NOMO-1 treated with DMSO at 0.1 percent for 48 hours (cell line): ENCODE measurements around the gene CPSF4.
"Not testable (repeated sequence)": the region's sequence is repeated elsewhere in the genome, so short reads cannot be mapped to it uniquely, and the experiment has no call there.

Experiments used
- DNase-seq: peaks from one replicate; lab custom pipeline; 2025; ENCODE audit not compliant: unreplicated experiment; lab: John Stamatoyannopoulos, UW

CPSF4 gene

DNA sequence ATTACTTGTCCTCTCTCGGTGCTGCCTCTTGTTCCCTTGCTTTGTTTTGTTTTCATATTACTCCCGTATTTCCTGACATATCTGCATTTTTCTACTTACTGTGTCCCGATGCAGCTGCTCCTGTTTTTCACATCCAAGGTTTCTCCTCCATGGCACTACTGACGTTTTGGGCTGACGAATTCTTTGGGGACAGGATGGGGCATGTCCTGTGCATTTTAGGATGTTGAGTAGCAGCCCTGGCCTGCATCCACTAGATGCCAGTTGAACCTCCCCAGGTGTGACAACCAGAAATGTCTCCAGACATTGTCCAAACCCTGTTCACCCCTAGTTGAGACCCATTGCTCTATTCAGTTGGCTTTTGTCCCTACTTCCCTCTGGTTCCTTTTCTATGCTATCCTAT lies 46.4 kb downstream of the CPSF4 start:
- DNase-seq, result no peak

DNA sequence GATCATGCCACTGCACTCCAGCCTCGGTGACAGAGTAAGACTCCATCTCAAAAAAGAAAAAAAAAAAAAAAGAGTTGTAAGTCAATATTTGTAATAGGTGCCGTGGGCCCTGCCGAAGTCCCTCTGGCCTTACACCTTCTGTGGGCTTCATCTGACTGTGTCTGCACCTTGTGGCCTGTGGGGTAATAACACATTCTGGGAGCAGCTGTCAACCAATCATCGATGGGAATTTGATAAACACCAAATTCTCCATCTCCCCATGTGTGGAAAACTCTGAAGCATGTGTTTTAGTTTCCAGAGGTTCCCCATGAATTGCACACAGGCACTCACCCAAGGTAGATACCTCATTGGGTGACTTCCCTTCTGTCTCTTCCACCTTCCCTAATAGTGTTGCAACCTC lies 50.5 kb downstream of the CPSF4 start:
- DNase-seq, result no peak

DNA sequence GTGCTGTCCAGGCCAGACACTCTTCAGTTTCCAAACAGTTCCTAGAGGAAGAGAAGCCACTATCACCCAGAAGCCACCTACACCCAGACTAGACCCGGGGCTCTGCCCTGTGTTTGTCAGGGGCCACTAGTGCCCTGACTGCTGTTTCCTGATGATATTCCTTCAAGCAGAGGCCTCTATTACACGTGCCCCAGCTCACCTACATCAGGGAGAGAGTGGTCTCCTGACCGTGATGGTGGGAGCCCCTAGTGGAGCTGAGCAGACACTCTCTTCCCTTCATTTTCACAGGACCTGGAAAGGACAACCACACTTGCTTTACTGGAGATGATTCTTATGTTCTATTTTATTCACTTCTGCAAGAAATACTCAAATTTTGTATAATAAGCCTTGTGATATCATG lies 52.1 kb downstream of the CPSF4 start:
- DNase-seq, result no peak

DNA sequence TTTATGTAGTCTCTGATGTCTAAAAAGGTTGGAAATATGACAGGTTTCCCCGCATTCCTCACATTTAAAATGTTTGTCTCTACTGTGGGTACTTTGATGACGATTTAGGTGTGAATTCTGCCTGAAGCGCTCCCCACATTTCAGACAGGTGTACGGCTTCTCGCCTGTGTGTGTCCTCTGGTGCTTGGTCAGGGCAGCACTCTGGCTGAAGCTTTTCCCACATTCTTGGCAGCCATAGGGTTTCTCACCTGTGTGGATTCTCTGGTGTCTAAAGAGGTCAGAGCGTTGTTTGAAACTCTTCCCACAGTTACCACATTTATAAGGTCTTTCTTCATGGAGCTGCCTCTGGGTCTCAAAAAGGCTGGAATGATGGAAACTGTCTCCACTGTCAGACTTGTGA lies 55.1 kb downstream of the CPSF4 start:
- DNase-seq, result no peak

DNA sequence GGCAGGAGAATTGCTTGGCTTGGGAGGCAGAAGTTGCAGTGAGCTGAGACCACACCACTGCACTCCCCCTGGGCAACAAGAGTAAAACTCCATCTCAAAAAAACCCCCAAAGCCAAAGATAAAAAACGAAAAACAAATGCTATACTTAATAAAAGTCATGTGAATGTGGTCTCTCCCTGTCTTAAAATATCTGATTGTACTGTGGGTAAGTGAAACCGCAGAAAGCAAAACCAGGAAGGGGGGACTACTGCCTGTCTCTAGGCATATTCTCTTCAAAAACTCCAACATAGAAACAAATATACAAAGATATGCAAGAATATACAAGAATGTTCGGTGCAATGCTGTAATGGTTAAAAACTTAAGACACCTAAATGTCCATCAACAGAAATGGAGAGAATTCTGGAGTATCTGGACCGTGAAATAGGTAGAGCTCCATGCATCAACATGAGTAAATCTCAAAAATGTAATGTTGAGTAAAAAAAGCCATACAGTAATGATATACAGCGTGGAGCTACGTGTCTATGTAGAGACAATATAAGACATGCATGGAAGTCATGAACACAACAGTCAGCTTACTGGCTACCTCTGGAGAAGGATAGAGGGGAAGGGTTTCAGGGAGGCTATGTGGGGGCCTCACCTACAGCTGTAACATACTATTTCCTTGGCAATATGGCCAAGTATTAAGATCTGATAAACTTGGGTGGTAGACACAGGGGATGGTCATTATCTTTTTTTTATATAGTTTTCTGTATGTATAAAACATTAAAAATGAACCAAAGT lies 59.2 kb downstream of the CPSF4 start:
- DNase-seq, result no peak

DNA sequence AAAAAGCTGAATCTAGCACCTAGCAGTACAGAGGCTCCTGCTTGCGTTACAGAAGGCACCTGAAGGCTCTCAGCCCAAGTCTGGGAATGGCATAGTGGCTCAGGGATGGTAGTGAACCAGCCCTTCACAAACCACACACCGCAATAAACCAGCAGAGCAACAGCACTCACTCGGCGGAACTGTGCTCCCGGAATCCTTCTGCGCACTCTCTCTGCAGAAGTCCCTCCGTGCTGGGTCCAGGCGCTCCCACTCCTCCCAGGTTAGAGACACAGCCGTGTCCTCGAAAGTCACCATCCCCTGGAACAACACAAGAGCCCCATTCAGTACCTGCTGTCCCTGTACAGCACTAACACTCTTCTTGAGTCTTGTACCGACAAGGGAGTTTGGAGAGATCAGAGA lies 59.8 kb downstream of the CPSF4 start:
- no peak for DNase-seq

DNA sequence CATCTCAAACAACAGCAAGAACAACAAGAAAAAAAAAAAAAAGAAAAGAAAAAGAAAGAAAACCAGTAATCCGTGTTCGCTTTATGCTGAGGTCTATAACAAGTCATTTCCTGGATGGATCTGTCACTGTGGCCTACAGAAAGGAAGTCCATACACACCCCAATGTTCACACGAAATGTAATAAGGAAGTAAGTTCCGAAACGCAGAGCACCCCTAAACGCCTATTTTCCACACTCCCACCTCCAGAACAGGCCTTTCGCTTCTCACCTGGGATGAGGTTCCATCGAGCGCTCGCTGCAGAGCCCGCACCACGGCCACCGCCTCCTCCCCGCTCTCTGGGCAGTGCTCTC lies 60.6 kb downstream of the CPSF4 start:
- peak; percentile 52 for DNase-seq

DNA sequence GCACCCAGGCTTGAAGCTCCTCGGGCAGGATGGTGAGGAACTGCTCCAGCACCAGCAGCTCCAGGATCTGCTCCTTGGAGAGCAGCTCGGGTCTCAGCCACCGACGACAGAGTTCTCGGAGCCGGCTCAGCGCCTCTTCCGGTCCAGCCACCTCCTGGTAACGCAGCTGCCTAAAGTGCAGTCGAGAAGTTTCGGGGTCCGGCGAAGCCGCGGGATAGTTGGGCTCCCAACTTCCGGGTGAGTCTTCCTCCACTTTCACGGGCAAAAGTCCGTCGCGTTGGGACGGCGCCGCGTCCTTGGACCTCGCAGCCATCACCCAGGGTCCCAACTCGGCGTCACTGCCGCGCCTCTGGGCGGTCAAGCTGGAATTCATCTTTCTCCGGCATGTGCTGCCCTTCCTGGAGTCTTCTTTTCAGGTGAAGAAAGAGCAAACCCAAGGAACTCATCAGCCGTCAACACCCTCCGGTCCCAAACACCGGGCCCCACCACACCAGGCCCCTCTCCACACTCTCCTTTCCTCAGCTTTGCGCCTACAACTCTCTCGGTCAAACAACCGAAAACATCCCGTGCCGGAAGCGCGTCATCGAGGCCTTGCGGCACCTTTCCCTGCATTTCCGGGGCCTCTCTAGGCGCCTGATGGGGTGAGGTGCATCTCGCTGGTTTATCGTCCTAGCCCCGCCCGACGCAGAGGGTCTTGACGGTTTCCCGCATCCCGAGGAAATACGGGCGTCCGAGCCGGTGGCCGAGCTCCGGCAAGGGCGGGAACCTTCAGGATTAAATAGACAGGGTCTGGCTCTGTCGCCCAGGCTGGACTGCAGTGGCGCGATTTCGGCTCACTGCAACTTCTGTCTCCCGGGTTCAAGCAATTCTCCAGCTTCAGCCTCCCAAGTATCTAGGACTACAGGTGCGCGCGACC lies 61.2 kb downstream of the CPSF4 start, which contains the start of gene ZNF394:
ZNF394 (minus strand) TSS at position 561 of the 916 bp plus-strand sequence; CDS start at position 373, 188 bp downstream.
- peak; percentile 91 for DNase-seq

DNA sequence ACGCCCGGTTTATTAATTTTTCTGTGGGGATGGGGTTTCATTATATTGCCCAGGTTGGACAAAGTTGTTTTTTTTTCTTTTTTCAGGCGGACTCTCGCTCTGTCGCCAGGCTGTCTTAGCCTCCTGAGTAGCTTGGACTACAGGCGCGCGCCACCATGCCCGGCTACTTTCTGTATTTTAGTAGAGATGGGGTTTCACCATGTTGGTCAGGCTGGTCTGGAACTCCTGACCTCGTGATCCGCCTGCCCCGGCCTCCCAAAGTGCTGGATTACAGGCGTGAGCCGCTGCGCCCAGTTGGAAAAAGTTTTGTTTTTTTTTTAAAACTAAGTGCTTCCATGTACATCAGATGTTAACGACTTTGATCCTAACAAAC lies 61.9 kb downstream of the CPSF4 start:
- DNase-seq, result no peak

DNA sequence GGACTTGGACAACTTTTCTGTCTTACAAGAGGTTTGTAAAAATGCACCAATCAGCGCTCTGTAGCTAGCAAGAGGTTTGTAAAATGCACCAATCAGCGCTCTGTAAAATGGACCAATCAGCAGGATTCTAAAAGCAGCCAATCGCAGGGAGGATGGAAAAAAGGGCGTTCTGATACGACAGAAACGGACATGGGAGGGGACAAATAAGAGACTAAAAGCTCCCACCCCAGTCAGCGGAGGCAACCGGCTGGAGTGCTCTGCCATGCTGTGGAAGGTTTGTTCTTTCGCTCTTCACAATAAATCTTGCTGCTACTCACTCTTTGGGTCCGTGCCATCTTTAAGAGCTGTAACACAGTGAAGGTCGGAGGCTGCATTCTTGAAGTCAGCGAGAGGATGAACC lies 62.5 kb downstream of the CPSF4 start:
- DNase-seq, result not testable (repeated sequence)

DNA sequence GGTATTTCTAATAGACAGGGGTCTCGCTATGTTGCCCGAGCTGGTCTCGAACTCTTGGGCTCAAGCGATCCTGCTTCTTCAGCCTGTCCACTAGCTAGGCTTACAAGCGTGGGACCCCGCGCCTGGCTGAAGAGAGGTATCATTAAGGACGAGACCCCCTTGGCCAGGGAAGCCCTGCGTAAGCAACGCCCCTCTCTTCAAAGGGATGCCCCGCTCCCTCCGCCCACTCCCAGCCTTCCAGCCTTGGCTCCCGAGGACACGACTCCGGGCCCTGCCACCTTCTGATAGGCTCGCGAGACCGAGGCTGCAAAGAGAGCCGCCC lies 65.5 kb downstream of the CPSF4 start:
- no peak for DNase-seq

DNA sequence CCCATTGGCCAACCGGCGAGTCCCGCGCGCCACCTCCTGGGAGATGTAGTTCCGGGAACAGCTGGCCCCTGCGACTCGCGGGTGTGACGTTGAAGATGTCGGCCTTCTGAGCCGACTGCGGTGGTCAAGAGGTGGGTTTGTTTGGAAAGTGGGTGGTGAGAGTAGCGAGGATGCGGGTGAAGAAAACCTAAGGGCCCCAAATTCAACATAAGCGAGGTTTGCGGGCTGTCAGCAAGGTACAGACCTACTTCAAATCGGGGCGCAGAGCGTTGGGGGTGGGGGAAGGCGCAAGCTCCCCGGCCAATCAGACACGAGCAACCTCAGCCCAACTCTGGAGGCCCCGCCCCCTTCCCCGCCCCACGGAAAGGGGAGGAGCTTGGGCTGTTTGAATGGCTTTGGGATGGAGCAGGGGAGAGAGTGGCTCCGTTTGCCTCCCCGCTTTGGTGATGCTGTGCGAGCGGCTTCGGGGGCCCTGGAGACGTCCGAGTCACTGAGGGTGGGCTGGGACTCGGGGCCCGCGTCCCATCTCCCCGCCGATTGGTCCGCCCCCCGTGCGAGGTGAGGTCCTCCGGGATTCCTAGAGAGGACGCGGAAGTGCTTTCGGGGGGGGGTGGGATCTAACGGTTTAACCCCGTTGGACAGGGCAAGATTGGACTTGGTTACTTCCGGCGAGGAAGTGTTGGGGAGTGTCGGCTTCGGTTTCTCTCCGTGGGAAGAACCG lies 66.0 kb downstream of the CPSF4 start, which contains the start of gene ZKSCAN5:
ZKSCAN5 (plus strand) TSS at position 60 of the 721 bp plus-strand sequence. CDS start 1,383 bp downstream, outside the sequence.
- DNase-seq, result peak; percentile 98

DNA sequence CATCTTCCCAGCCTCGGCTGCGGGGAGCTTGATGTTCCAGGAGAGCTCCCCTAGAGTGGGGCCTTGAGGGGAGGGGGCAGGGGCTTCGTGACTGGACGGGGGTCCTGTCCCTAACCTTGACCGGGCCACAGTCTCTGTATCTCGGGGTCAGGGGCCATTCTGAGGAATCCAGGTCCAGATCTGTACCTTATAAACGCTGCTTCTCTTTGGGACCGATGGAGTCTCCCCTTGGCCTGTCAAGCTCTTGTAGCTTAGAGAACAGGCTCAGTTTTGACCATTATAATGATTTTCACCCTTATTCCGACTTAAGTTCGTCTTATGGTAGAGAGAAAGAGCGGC lies 66.5 kb downstream of the CPSF4 start:
- DNase-seq, result no peak
